ENCODE measurements around the gene ABI1. TPM values are rescaled to one million over a fixed set of nuclear protein-coding genes. Genes with fewer than 3 reads are reported as not detected.

The ABI1 gene
- polyA plus RNA-seq, 2 of the 4 experiments (the other 2 are of a cell fraction): 35.8 to 67.6 TPM

DNA sequence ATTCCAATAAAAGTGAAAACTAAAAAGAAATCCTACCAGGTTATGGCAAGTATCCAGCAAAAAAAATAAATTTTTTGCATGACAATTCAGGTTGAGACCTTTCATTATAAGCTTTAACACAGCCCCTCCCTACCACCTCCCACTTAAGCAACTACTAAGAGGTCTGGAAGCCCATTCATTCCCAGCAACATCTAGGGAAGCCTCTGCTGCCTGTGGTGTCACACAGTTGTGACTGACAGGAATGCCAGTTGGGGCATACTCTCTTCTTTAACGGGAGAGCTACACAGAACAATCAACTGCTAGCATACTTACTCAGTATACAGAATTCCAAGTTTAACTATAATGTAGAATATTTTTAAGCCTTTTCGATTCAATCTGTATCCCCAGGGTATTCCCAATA is 27.8 kb downstream of the ABI1 start:
- no peaks in the 10 kb centered on the region for H3K4me1 ChIP-seq
- ChIA-PET POLR2A (no interaction called here), CTCF (interaction anchor here (0.8 kb wide), 1 partner anchor 29 kb away, joined by 3 read pairs; no protein-coding TSS in a partner anchor)
- H3K9me3 ChIP-seq: no peaks in the 10 kb centered on the region
- H3K4me2 ChIP-seq: no peak overlapping the region
- ATAC-seq (no peak), DNase-seq (ENCODE audit: low read depth in 1 of 2, low spot score in 1 of 2) (no peak), FAIRE-seq (no peak)
- WGBS (ENCODE audit: missing lambda C conversion rate): 77% methylated on average over 2 of the region's 2 CpGs
- H3K27ac ChIP-seq: no peak overlapping the region
- H3K4me3 ChIP-seq: no peak overlapping the region
- no peak for TF ChIP-seq ATOH8 (CRISPR knock-in tag; IDR thresholded peaks at IDR 0.05; ENCODE audit: low read depth)
- TF ChIP-seq RCOR1 (IDR thresholded peaks at IDR 0.05; ENCODE audit: low read depth, low read length): no peak
- TF ChIP-seq BHLHE40 (IDR thresholded peaks at IDR 0.05; ENCODE audit: low read depth, low read length): no peak
- no peak for TF ChIP-seq MAFK (IDR thresholded peaks at IDR 0.05; ENCODE audit: partially characterized antibody)
- TF ChIP-seq CHD2 (IDR thresholded peaks at IDR 0.05; ENCODE audit: low read length, partially characterized antibody): no peak
- no peak for TF ChIP-seq JUNB (IDR thresholded peaks at IDR 0.05)
- no peak for TF ChIP-seq TFCP2L1 (CRISPR knock-in tag; IDR thresholded peaks at IDR 0.05)
- no peak for TF ChIP-seq POLR2AphosphoS2 (conservative IDR thresholded peaks at IDR 0.05; ENCODE audit: low read length)
- no peak for TF ChIP-seq CBX8 (IDR thresholded peaks at IDR 0.05)
- TF ChIP-seq CBX2 (IDR thresholded peaks at IDR 0.05; ENCODE audit: borderline replicate concordance, low read depth): no peak
- no peak for TF ChIP-seq EP300 (IDR thresholded peaks at IDR 0.05)
- TF ChIP-seq ZNF302 (CRISPR knock-in tag; IDR thresholded peaks at IDR 0.05): no peak
- no peak for TF ChIP-seq ZSCAN20 (CRISPR knock-in tag; IDR thresholded peaks at IDR 0.05)
- TF ChIP-seq USF2 (IDR thresholded peaks at IDR 0.05): no peak

DNA sequence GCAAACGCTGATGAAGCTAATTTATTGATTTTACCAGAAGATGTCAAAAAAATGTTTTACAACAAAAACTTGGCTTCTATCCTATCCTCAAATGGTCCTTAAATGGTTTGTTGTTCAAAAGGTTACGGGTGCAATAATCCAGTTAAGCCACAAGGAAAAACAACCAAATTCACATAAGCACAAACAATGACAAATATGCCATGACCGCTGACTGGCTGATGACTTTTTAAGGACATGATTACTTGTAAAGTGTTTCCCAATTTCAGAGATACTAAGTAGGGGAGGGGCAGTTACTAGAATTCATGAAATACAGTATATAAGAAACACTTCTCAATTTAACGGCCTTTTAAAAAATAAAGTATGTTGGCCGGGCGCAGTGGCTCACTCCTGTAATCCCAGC is 28.8 kb downstream of the ABI1 start:
- Histone ChIP-seq H3K4me3 (no peak overlapping the region), H3K9me3 (no peaks in the 10 kb centered on the region), H3K4me2 (no peak overlapping the region), H3K27ac (no peak overlapping the region), H3K4me1 (no peaks in the 10 kb centered on the region)
- DNase-seq (ENCODE audit: low read depth in 1 of 2, low spot score in 1 of 2) (no peak), ATAC-seq (no peak), FAIRE-seq (no peak)
- CTCF ChIA-PET: interaction anchor here (0.9 kb wide), 1 partner anchor 30 kb away, joined by 3 read pairs; no protein-coding TSS in a partner anchor
- POLR2A ChIA-PET: interaction anchor here (0.6 kb wide), 1 partner anchor 17 kb away, joined by 5 read pairs; no protein-coding TSS in a partner anchor
- 87% methylated on average over 6 of the region's 6 CpGs for WGBS (ENCODE audit: missing lambda C conversion rate)
- TF ChIP-seq, protein P1, sequence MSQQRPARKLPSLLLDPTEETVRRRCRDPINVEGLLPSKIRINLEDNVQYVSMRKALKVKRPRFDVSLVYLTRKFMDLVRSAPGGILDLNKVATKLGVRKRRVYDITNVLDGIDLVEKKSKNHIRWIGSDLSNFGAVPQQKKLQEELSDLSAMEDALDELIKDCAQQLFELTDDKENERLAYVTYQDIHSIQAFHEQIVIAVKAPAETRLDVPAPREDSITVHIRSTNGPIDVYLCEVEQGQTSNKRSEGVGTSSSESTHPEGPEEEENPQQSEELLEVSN (IDR thresholded peaks at IDR 0.05; ENCODE audit: borderline replicate concordance, low read depth): no peak
- no peak for TF ChIP-seq RARB (CRISPR knock-in tag; IDR thresholded peaks at IDR 0.05)
- TF ChIP-seq, protein P2, sequence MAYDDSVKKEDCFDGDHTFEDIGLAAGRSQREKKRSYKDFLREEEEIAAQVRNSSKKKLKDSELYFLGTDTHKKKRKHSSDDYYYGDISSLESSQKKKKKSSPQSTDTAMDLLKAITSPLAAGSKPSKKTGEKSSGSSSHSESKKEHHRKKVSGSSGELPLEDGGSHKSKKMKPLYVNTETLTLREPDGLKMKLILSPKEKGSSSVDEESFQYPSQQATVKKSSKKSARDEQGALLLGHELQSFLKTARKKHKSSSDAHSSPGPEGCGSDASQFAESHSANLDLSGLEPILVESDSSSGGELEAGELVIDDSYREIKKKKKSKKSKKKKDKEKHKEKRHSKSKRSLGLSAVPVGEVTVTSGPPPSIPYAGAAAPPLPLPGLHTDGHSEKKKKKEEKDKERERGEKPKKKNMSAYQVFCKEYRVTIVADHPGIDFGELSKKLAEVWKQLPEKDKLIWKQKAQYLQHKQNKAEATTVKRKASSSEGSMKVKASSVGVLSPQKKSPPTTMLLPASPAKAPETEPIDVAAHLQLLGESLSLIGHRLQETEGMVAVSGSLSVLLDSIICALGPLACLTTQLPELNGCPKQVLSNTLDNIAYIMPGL (CRISPR knock-in tag; IDR thresholded peaks at IDR 0.05; ENCODE audit: borderline replicate concordance): no peak
- no peak for TF ChIP-seq HDAC2 (IDR thresholded peaks at IDR 0.05)
- no peak for TF ChIP-seq CHD4 (IDR thresholded peaks at IDR 0.05; ENCODE audit: borderline replicate concordance)
- no peak for TF ChIP-seq HEYL (CRISPR knock-in tag; IDR thresholded peaks at IDR 0.05)
- no peak for TF ChIP-seq ATOH8 (CRISPR knock-in tag; IDR thresholded peaks at IDR 0.05; ENCODE audit: low read depth)

Measured in A549 (cell line).